Measurements from ENCODE around the gene SYT2.
"Not testable (repeated sequence)": the region's sequence is repeated elsewhere in the genome, so short reads cannot be mapped to it uniquely, and the experiment has no call there.

GRCh38 chr1:202636171-202636570 is 74.1 kb downstream of the SYT2 start:
- not testable (repeated sequence) for TF ChIP-seq CTCF, POLR2AphosphoS5 (IDR thresholded peaks at IDR 0.05)
